Thyroid gland (tissue), 4 donors: ENCODE measurements around the gene RSPH9. TPM values are rescaled to one million over a fixed set of nuclear protein-coding genes. Genes with fewer than 3 reads are reported as not detected.
A peak's percentile ranks its signal among the peaks of the same experiment; 100 is the strongest.
"Not testable (repeated sequence)": the region's sequence is repeated elsewhere in the genome, so short reads cannot be mapped to it uniquely, and the experiment has no call there.

Experiments used
- DNase-seq, 2 donors: peaks; one replicate each; pipeline ENCODE4 v3.0.0-alpha.2; 2019
- H3K27ac ChIP-seq, 3 donors: fragments of 200-600 bp; sonication (generic); 1 replicate in 2 of 3; 2 replicates in 1 of 3; pipeline ENCODE4 v1.5.1; 2016 to 2019; ENCODE audit warnings: mild to moderate bottlenecking in 1 of 3, moderate library complexity in 1 of 3
- H3K27me3 ChIP-seq: fragments of 200-600 bp; sonication (generic); one replicate; pipeline ENCODE4 v1.5.1; 2019
- H3K36me3 ChIP-seq, 2 donors: fragments of 200-600 bp; sonication (generic); one replicate each; pipeline ENCODE4 v1.5.1; 2016 to 2019
- H3K4me1 ChIP-seq, 2 donors: fragments of 200-600 bp; sonication (generic); one replicate each; pipeline ENCODE4 v1.5.1; 2017 to 2019
- H3K4me3 ChIP-seq, 3 donors: fragments of 200-600 bp; sonication (generic); replicated peaks in 1 of 3; 1 replicate in 2 of 3; 2 replicates in 1 of 3; pipeline ENCODE4 v1.5.1; 2016; ENCODE audit warnings: mild to moderate bottlenecking in 1 of 3
- H3K9me3 ChIP-seq: fragments of 200-600 bp; sonication (generic); one replicate; pipeline ENCODE4 v1.5.1; 2017
- POLR2A ChIP-seq, 2 donors: fragments of 450-650 bp; IDR thresholded peaks; one replicate each; pipeline ENCODE4 v1.6.1; 2017; ENCODE audit warnings: antibody characterized with exemption in 2 of 2, mild to moderate bottlenecking in 2 of 2, moderate library complexity in 1 of 2
- WGBS, 2 donors: methylation state at CpG; one replicate each; pipeline ENCODE4 v1.1.5; 2017; 5-methylcytosine and 5-hydroxymethylcytosine counted together
- intact Hi-C: fragments of 100-400 bp; cut with DNase I; formaldehyde crosslinking; loops from one replicate; pipeline ENCODE4 v1.15.1; 2023
- total RNA-seq, 4 donors: library from RNA; depleted of rRNA; stranded (reverse); fragments of >200 nt; gene quantifications; one replicate each; pipeline ENCODE4 v1.2.3, GENCODE V29; 2016
- TF ChIP-seq, protein P1 (sequence below), 6 experiments: fragments of 200-600 bp in 3 of 6; fragments of 450-650 bp in 3 of 6; sonication (generic) in 3 of 6; IDR thresholded peaks; one replicate each; pipeline ENCODE4 v1.5.1; 2016 to 2019; ENCODE audit warnings: antibody characterized with exemption in 6 of 6, mild to moderate bottlenecking in 2 of 6, inconsistent platforms in 1 of 6, moderate library complexity in 1 of 6

Gene RSPH9
- total RNA-seq, 4 donors from 2014 or later = 0.13 TPM; not detected in 3

DNA sequence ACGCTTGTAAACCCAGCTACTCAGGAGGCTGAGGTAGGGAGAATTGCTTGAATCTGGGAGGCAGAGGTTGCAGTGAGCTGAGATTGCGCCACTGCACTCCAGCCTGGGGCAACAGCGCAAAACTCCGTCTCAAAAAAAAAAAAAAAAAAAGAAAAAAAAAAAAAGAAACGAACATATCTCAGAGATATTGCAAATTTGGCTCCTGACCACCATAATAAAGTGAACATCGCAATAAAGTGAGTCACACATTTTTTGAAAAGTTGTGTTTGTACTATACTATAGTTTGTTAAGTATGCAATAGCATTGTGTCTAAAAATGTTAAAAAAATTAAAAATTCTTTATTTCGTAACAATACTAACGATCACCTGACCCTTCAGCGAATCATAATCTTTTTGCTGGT, 13.3 kb downstream of the RSPH9 start:
- no peak for TF ChIP-seq POLR2A (IDR thresholded peaks at IDR 0.05)
- TF ChIP-seq, protein P1, sequence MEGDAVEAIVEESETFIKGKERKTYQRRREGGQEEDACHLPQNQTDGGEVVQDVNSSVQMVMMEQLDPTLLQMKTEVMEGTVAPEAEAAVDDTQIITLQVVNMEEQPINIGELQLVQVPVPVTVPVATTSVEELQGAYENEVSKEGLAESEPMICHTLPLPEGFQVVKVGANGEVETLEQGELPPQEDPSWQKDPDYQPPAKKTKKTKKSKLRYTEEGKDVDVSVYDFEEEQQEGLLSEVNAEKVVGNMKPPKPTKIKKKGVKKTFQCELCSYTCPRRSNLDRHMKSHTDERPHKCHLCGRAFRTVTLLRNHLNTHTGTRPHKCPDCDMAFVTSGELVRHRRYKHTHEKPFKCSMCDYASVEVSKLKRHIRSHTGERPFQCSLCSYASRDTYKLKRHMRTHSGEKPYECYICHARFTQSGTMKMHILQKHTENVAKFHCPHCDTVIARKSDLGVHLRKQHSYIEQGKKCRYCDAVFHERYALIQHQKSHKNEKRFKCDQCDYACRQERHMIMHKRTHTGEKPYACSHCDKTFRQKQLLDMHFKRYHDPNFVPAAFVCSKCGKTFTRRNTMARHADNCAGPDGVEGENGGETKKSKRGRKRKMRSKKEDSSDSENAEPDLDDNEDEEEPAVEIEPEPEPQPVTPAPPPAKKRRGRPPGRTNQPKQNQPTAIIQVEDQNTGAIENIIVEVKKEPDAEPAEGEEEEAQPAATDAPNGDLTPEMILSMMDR (IDR thresholded peaks at IDR 0.05) = no peak
- Histone ChIP-seq H3K27ac (no peak overlapping the region), H3K9me3 (no peaks in the 10 kb centered on the region), H3K36me3 (no peaks in the 10 kb centered on the region), H3K27me3 (no peaks in the 10 kb centered on the region), H3K4me1 (no peaks in the 10 kb centered on the region), H3K4me3 (no peak overlapping the region)
- intact Hi-C loops = no loop called here
- DNase-seq = no peak
- 90 to 95% methylated on average over 9 of the region's 9 CpGs for WGBS, 2 donors

DNA sequence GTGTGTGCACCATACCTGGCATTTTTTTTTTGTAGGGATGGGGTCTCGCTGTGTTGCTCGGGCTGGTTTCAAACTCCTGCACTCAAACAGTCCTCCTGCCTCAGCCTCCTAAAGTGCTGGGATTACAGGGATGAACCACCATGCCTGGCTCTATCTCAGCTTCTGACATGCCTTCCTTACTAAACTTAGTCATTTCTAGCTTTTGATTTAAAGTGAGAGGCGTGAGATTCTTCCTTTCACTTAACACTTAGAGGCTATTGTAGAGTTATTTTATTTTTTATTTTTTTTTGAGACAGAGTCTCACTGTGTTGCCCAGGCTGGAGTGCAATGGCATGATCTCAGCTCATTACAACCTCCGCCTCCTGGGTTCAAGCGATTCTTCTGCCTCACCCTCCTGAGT, 18.1 kb downstream of the RSPH9 start:
- intact Hi-C loops = loop anchor here (10.0 kb wide), 2 partner anchors 62 to 292 kb away; no protein-coding TSS in a partner anchor
- not testable (repeated sequence) for H3K27ac ChIP-seq, H3K9me3 ChIP-seq, H3K27me3 ChIP-seq, H3K4me3 ChIP-seq, H3K36me3 ChIP-seq, DNase-seq
- WGBS, 2 donors = 93 to 95% methylated on average over 5 of the region's 5 CpGs
- H3K4me1 ChIP-seq = peaks cover 10 to 11% of the 10 kb centered on the region in 2 donors

DNA sequence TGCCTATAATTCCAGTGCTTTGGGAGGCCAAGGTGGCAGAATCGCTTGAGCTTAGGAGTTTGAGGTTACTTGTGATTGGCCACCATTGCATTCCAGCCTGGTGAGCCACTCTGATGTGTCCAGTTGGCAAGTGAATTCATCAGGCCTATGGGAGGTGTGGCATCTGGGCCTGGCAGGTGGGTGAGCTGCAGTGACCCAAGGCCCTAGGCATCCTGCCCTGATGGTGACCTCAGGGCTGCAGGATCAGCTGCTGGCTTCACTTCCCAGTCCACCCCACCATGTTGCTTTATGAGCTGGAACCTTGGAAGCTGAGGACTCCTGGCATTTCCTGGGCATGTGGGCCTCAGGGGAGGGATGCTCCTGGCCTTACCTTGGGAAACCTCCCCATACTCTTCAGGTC, 20.5 kb downstream of the RSPH9 start:
- Histone ChIP-seq H3K27me3 (no peaks in the 10 kb centered on the region), H3K27ac (no peak overlapping the region), H3K4me1 (peaks cover 25 to 33% of the 10 kb centered on the region in 2 donors), H3K4me3 (no peak overlapping the region), H3K36me3 (no peaks in the 10 kb centered on the region), H3K9me3 (no peaks in the 10 kb centered on the region)
- 82% methylated on average over 1 of the region's 1 CpG; no CpG with 5 or more reads in 1 of the 2 donors for WGBS, 2 donors
- no peak for DNase-seq
- intact Hi-C loops = loop anchor here (2.0 to 10.0 kb wide), 4 partner anchors 59 to 413 kb away; no protein-coding TSS in a partner anchor
- no peak for TF ChIP-seq POLR2A (IDR thresholded peaks at IDR 0.05)
- TF ChIP-seq, protein P1 (IDR thresholded peaks at IDR 0.05) = no peak

DNA sequence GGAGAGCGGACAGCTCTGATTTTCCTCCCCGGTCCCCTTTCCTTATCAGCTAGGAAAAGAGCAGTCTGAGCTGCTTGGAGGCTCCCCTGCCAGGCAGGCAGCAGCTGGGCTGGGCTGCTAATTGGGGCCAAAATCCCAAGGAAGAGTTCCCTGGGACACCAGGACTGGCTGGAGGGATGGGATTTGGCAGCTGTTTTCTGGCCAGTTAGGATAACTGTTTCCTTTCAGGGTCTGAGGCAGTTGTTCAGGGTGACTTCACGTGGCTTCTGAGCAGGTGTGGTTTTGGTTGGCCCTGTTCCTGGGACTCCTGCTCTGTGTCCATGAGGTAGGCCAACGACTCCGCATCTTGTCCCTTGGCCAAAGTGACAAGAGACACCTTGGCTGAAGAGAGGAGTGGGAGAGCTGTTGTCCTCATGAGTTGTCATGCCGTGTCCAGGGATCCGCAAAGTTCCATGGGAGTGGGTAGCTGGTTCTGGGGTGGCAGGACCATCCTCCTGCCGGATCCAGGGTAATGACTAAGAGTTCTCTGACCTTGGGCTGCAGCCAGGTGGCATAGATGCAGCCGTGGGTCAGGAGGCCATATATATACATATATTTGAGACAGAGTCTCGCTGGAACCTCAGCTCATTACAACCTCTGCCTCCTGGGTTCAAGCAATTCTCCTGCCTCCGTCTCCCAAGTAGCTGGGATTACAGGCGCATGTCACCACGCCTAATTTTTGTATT, 21.5 kb downstream of the RSPH9 start:
- H3K27me3 ChIP-seq = no peaks in the 10 kb centered on the region
- WGBS, 2 donors = 59 to 67% methylated on average over 11 of the region's 13 CpGs
- H3K9me3 ChIP-seq = no peaks in the 10 kb centered on the region
- H3K27ac ChIP-seq = no peak overlapping the region
- intact Hi-C loops = loop anchor here (5.0 to 10.0 kb wide), 3 partner anchors 58 to 288 kb away; no protein-coding TSS in a partner anchor
- TF ChIP-seq, protein P1 (IDR thresholded peaks at IDR 0.05) = no peak
- H3K4me1 ChIP-seq = peaks cover 25 to 34% of the 10 kb centered on the region in 2 donors
- no peak overlapping the region for H3K4me3 ChIP-seq
- peaks cover 0 to 2% of the 10 kb centered on the region in 2 donors for H3K36me3 ChIP-seq
- DNase-seq = no peak

DNA sequence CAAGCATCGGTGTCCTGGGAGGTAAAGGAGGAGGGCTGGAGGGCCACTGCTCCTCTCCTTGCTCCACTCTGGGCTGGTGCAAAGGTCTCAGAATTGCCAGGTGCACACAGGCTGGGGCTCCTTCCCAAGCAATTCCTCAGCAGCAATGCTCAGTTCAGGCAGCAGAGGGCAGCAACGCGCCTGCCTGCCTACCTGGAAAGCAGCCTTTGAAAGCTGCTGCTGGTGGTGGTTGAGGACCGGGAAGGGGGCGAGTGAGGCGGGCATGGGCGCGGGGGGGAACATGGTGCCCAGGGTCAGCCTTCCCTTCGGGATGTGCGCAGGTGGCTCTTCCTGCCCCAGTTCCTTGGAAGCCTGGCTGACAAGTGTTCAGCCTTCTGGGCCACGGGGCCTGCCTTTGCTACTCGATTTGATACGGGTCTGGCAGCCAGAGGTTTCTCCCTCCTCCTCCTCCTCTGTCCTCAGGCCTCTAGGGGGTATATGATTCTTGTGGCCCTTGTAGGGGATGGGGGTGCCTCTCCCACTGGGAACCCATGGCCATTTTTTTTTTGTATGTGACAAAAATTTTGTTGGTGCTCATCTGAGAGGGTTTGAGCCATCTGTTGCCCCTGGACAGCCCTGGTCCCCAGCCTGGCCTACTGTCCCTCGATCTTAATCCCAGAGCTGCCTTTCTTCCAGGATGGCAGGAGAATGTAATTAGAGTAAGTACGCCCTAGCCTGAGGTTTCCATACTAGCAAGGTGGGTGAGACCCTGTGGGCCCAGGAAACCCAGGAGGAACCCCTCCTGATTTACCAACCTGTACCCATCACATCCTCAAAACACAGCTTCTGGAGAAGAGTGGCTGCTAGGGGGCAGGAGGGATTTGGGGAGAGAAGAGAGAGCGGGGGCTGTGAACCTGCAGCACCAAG, 22.7 kb downstream of the RSPH9 start:
- Histone ChIP-seq H3K27me3 (no peaks in the 10 kb centered on the region), H3K9me3 (no peaks in the 10 kb centered on the region), H3K4me3 (no peak overlapping the region), H3K27ac (peak overlapping the region; percentile 58 to 76 (median 74)), H3K36me3 (peaks cover 0 to 10% of the 10 kb centered on the region in 2 donors), H3K4me1 (peaks cover 25 to 34% of the 10 kb centered on the region in 2 donors)
- intact Hi-C loops = loop anchor here (5.0 to 10.0 kb wide), 3 partner anchors 57 to 287 kb away; no protein-coding TSS in a partner anchor
- WGBS, 2 donors = 12 to 20% methylated on average over 6 to 9 of the region's 16 CpGs
- DNase-seq = peak; percentile 82 to 90
- TF ChIP-seq, protein P1 (IDR thresholded peaks at IDR 0.05) = peak; percentile 89 to 97 (median 94)
- no peak for TF ChIP-seq POLR2A (IDR thresholded peaks at IDR 0.05)
